SH-SY5Y (cell line): ENCODE results near the gene ADAMTS7.

ENCODE experiments used
- GATA2 ChIP-seq: IDR thresholded peaks from 2 replicates; pipeline ENCODE4 v1.6.1; 2011; ENCODE audit warnings: mild to moderate bottlenecking, low read depth, low read length
- GATA3 ChIP-seq: IDR thresholded peaks from 2 replicates; pipeline ENCODE4 v1.6.1; 2011; ENCODE audit warnings: low read depth, mild to moderate bottlenecking, low read length, moderate library complexity

GRCh38 chr15:78709263-78709882 is 101.9 kb downstream of the ADAMTS7 start:
- no peak for TF ChIP-seq GATA2
- TF ChIP-seq GATA3 = no peak
